ENCODE results near the gene LPP. TPM values are rescaled to one million over a fixed set of nuclear protein-coding genes. Genes with fewer than 3 reads are reported as not detected.

The LPP gene
- polyA plus RNA-seq, 2 of the 4 experiments (the other 2 are of a cell fraction) = 11.0 to 30.8 TPM

DNA sequence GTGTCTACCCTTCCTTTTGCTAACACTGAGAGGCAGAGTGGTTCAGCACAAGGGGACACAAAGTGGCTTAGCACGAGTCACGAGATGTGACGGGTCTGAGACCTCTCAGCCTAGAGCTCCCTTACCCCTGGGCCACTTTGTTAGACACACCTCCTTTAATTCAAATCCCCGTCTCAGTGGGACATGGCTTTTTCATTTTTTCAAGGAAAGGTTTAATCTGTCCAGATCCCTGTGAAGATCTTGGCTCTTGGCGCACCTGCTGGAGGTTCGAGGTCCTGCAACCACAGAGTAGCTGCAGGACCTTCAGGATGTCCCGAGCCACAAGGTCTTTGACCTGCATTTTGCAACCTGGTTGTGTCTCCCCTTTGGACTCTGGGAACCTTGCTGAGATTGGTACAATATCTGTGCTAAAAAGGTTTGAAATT, 52.0 kb downstream of the LPP start:
- WGBS (ENCODE audit: missing lambda C conversion rate) = 60% methylated on average over 6 of the region's 7 CpGs
- no peak for TF ChIP-seq SREBF2 (IDR thresholded peaks at IDR 0.05)
- TF ChIP-seq RFX5 (IDR thresholded peaks at IDR 0.05) = no peak
- no peak for TF ChIP-seq ESRRA (IDR thresholded peaks at IDR 0.05; ENCODE audit: borderline replicate concordance, low read length)
- TF ChIP-seq RAD21 (conservative IDR thresholded peaks at IDR 0.05 in 1 of 2, IDR thresholded peaks at IDR 0.05 in 1 of 2) = peak in 1 of 2 experiments; percentile 26; a peak in 1 of 5 replicates
- H3K4me2 ChIP-seq = peak overlapping the region; percentile 33; the same call in 1 of the 3 replicates
- H3K27ac ChIP-seq = peak overlapping the region; percentile 3 to 52; a peak in 5 of 6 replicates
- H3K4me3 ChIP-seq = no peak overlapping the region
- FAIRE-seq (no peak), ATAC-seq (peak; percentile 75 to 84), DNase-seq (ENCODE audit: low read depth in 1 of 2, low spot score in 1 of 2) (peak in 1 of 2 experiments; percentile 64)
- H3K9me3 ChIP-seq = no peaks in the 10 kb centered on the region
- ChIA-PET CTCF (interaction anchor here (0.6 to 1.4 kb wide), 7 partner anchors 22 to 752 kb away, joined by 3 read pairs; no protein-coding TSS in a partner anchor), POLR2A (no interaction called here)
- H3K4me1 ChIP-seq = peaks cover 45% of the 10 kb centered on the region

DNA sequence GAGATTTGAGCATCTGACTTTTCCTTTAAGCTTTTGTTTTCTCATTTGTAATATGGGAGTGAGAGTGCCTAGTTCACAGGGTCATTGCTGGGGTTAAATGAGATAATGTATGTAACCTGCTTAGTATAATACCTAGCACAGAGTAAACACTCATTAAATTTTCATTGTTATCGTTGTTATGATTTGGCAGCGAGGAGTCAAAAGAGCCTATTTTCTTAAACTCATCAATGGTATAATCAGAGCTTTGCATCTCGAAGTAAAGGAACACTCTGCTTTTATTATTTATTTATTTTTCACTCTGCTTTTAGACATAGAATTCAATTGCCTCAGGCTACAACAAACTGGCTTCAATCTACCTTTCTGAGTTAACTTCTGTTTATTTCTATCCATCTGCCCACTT, 52.8 kb downstream of the LPP start:
- Histone ChIP-seq H3K27ac (no peak overlapping the region; a peak in 1 of 6 replicates), H3K9me3 (no peaks in the 10 kb centered on the region), H3K4me2 (peak overlapping the region; percentile 33; the same call in 1 of the 3 replicates), H3K4me3 (no peak overlapping the region), H3K4me1 (peaks cover 52% of the 10 kb centered on the region)
- TF ChIP-seq CEBPB (IDR thresholded peaks at IDR 0.05) = no peak
- no peak for TF ChIP-seq NFE2L2 (conservative IDR thresholded peaks at IDR 0.05; ENCODE audit: low read length)
- TF ChIP-seq HOXA7 (CRISPR knock-in tag; IDR thresholded peaks at IDR 0.05) = no peak
- no peak for TF ChIP-seq SMC3 (IDR thresholded peaks at IDR 0.05)
- no peak for TF ChIP-seq PHF8 (IDR thresholded peaks at IDR 0.05; ENCODE audit: borderline replicate concordance, low read depth)
- TF ChIP-seq, protein P1, sequence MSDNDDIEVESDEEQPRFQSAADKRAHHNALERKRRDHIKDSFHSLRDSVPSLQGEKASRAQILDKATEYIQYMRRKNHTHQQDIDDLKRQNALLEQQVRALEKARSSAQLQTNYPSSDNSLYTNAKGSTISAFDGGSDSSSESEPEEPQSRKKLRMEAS (IDR thresholded peaks at IDR 0.05) = no peak
- WGBS (ENCODE audit: missing lambda C conversion rate) = 81% methylated on average over 3 of the region's 3 CpGs
- ATAC-seq (no peak), FAIRE-seq (no peak), DNase-seq (ENCODE audit: low read depth in 1 of 2, low spot score in 1 of 2) (no peak)
- CTCF ChIA-PET = interaction anchor here (0.6 to 1.4 kb wide), 6 partner anchors 23 to 333 kb away, joined by 3 read pairs; no protein-coding TSS in a partner anchor
- POLR2A ChIA-PET = interaction anchor here (0.6 kb wide), 1 partner anchor 158 kb away, joined by 6 read pairs; no protein-coding TSS in a partner anchor

- no peak for TF ChIP-seq TFCP2L1 (CRISPR knock-in tag; IDR thresholded peaks at IDR 0.05)
- TF ChIP-seq RARB (CRISPR knock-in tag; IDR thresholded peaks at IDR 0.05) = no peak
- no peak for TF ChIP-seq SREBF2 (IDR thresholded peaks at IDR 0.05)
- no peak for TF ChIP-seq FOXS1 (CRISPR knock-in tag; IDR thresholded peaks at IDR 0.05)
- TF ChIP-seq BHLHE40 (IDR thresholded peaks at IDR 0.05; ENCODE audit: low read depth, low read length) = no peak
- no peak for TF ChIP-seq NR3C1 (IDR thresholded peaks at IDR 0.05)
- no peak for TF ChIP-seq ZNF302 (CRISPR knock-in tag; IDR thresholded peaks at IDR 0.05)
- TF ChIP-seq EP300 (IDR thresholded peaks at IDR 0.05) = no peak
- no peak for TF ChIP-seq SMC3 (IDR thresholded peaks at IDR 0.05)
- TF ChIP-seq E2F6 (IDR thresholded peaks at IDR 0.05; ENCODE audit: borderline replicate concordance, low read depth) = no peak
- TF ChIP-seq HDAC2 (IDR thresholded peaks at IDR 0.05) = no peak
- no peak for TF ChIP-seq FOSL2 (IDR thresholded peaks at IDR 0.05)
- no peak for TF ChIP-seq FOSL2 (CRISPR knock-in tag; IDR thresholded peaks at IDR 0.05)
- no peak for TF ChIP-seq RFX5 (IDR thresholded peaks at IDR 0.05)
- no peak for TF ChIP-seq CBX2 (IDR thresholded peaks at IDR 0.05; ENCODE audit: borderline replicate concordance, low read depth)
- CTCF ChIA-PET = interaction anchor here (0.7 to 1.2 kb wide), 2 partner anchors 10 to 468 kb away, joined by 3 read pairs; no protein-coding TSS in a partner anchor
- POLR2A ChIA-PET = no interaction called here
- ATAC-seq (no peak), DNase-seq (ENCODE audit: low read depth in 1 of 2, low spot score in 1 of 2) (no peak), FAIRE-seq (no peak)
- Histone ChIP-seq H3K9me3 (no peaks in the 10 kb centered on the region), H3K4me3 (no peak overlapping the region), H3K4me1 (peaks cover 55% of the 10 kb centered on the region), H3K4me2 (0 out of 3 replicates have a peak overlapping the region, but pooled peaks have one; percentile 21), H3K27ac (peak overlapping the region; percentile 35 to 76; a peak in 5 of 6 replicates)
- WGBS (ENCODE audit: missing lambda C conversion rate) = 85% methylated on average over 4 of the region's 5 CpGs
These were observed 54.1 kb downstream of the LPP start for GRCh38 chr3:188207941-188208515.
